BLaER1 (cell line): ENCODE results near the gene MSI2.

Experiments
- H3K27ac ChIP-seq: shearing (Covaris generic); formaldehyde crosslinking; 2 replicates; pipeline ENCODE4 v1.8.1; 2022
- H3K27me3 ChIP-seq: shearing (Covaris generic); formaldehyde crosslinking; 2 replicates; pipeline ENCODE4 v1.8.1; 2022
- H3K36me3 ChIP-seq: shearing (Covaris generic); formaldehyde crosslinking; 2 replicates; pipeline ENCODE4 v1.8.1; 2022
- H3K4me1 ChIP-seq: shearing (Covaris generic); formaldehyde crosslinking; 2 replicates; pipeline ENCODE4 v1.8.1; 2022
- H3K4me2 ChIP-seq: shearing (Covaris generic); formaldehyde crosslinking; 2 replicates; pipeline ENCODE4 v1.8.1; 2022
- H3K4me3 ChIP-seq: shearing (Covaris generic); formaldehyde crosslinking; 2 replicates; pipeline ENCODE4 v1.8.1; 2022
- H3K9ac ChIP-seq: shearing (Covaris generic); formaldehyde crosslinking; 2 replicates; pipeline ENCODE4 v1.8.1; 2022
- H3K9me3 ChIP-seq: shearing (Covaris generic); formaldehyde crosslinking; 2 replicates; pipeline ENCODE4 v1.8.1; 2022
- H4K20me1 ChIP-seq: shearing (Covaris generic); formaldehyde crosslinking; 2 replicates; pipeline ENCODE4 v1.8.1; 2022
- Cebpa-rat ChIP-seq: shearing (Covaris generic); IDR thresholded peaks from 2 replicates; pipeline ENCODE4 v1.8.1; 2022

MSI2 gene

GRCh38 chr17:57370037-57370581, 113.8 kb downstream of the MSI2 start:
- H3K4me1 ChIP-seq = peaks cover 27% of the 10 kb centered on the region
- H4K20me1 ChIP-seq = peaks cover 96% of the 10 kb centered on the region
- no peaks in the 10 kb centered on the region for H3K27me3 ChIP-seq
- H3K9me3 ChIP-seq = peaks cover 36% of the 10 kb centered on the region
- no peak for TF ChIP-seq Cebpa-rat
- H3K27ac ChIP-seq = no peak overlapping the region
- peaks cover 90% of the 10 kb centered on the region for H3K36me3 ChIP-seq
- H3K9ac ChIP-seq = no peak overlapping the region
- no peak overlapping the region for H3K4me2 ChIP-seq
- no peak overlapping the region for H3K4me3 ChIP-seq

DNA sequence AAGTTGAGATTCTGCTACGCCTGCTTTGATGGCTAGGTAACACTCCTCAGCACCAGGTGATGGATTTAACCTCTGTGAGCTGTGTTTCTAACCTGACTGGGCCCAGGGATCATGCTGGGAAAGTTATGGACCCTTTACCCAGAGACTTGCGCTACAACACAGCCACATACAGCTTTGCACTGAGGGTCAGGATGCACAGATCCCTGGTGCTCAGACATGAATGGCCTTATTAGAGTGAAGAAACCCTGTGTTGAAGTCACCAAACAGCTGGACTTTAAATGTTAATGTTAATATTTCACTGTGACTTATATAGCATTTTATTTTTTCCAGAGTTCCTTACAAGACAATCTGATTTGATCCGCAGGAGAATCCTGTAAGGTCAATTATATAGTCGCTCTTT, 114.3 kb downstream of the MSI2 start:
- Histone ChIP-seq H3K4me3 (no peak overlapping the region), H3K27ac (no peak overlapping the region), H3K9ac (no peak overlapping the region), H3K36me3 (peaks cover 90% of the 10 kb centered on the region), H3K9me3 (peaks cover 36% of the 10 kb centered on the region), H4K20me1 (peaks cover 96% of the 10 kb centered on the region), H3K4me1 (peaks cover 23% of the 10 kb centered on the region), H3K4me2 (no peak overlapping the region), H3K27me3 (no peaks in the 10 kb centered on the region)
- no peak for TF ChIP-seq Cebpa-rat

- Histone ChIP-seq H3K4me1 (peaks cover 22% of the 10 kb centered on the region), H3K9ac (no peak overlapping the region), H4K20me1 (peaks cover 96% of the 10 kb centered on the region)
Observed at GRCh38 chr17:57372156-57372555, 115.8 kb downstream of the MSI2 start.

GRCh38 chr17:57373048-57373447, 116.7 kb downstream of the MSI2 start:
- no peak overlapping the region for H3K4me2 ChIP-seq
- no peak overlapping the region for H3K9ac ChIP-seq
- H3K36me3 ChIP-seq = peaks cover 87% of the 10 kb centered on the region

More at GRCh38 chr17:57372156-57372555, 115.8 kb downstream of the MSI2 start:
- H3K4me3 ChIP-seq = no peak overlapping the region
- H3K9me3 ChIP-seq = peaks cover 36% of the 10 kb centered on the region
- no peak overlapping the region for H3K27ac ChIP-seq
- no peaks in the 10 kb centered on the region for H3K27me3 ChIP-seq
- H3K4me2 ChIP-seq = no peak overlapping the region
- no peak for TF ChIP-seq Cebpa-rat
- peaks cover 90% of the 10 kb centered on the region for H3K36me3 ChIP-seq

DNA sequence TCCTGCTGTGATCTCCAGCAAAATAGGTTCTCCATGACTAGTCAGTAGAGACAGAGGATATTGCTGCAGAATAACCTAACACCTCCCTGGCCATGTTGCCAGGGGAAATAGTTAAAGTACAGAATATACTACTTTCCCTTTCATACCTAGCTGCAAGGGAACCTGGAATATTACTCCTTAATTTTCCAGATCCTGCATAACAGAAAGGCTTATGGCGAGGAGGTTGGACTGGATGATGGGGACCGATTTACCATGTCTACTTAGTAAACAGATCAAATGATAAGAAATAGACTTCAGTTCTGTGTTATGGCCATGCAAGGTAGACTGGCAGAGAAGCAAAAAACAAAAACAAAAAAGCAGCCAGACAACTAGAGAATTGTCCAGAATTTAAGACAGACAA, 117.4 kb downstream of the MSI2 start:
- no peak for TF ChIP-seq Cebpa-rat
- Histone ChIP-seq H3K36me3 (peaks cover 92% of the 10 kb centered on the region), H3K9ac (no peak overlapping the region), H3K4me2 (no peak overlapping the region), H3K27ac (no peak overlapping the region), H3K4me1 (peaks cover 31% of the 10 kb centered on the region), H3K9me3 (peaks cover 36% of the 10 kb centered on the region), H4K20me1 (peaks cover 96% of the 10 kb centered on the region), H3K4me3 (no peak overlapping the region), H3K27me3 (no peaks in the 10 kb centered on the region)

More at GRCh38 chr17:57373048-57373447, 116.7 kb downstream of the MSI2 start:
- Histone ChIP-seq H3K4me1 (peaks cover 24% of the 10 kb centered on the region), H3K27me3 (no peaks in the 10 kb centered on the region), H3K4me3 (no peak overlapping the region), H3K27ac (no peak overlapping the region), H4K20me1 (peaks cover 96% of the 10 kb centered on the region), H3K9me3 (peaks cover 36% of the 10 kb centered on the region)
- TF ChIP-seq Cebpa-rat = no peak

DNA sequence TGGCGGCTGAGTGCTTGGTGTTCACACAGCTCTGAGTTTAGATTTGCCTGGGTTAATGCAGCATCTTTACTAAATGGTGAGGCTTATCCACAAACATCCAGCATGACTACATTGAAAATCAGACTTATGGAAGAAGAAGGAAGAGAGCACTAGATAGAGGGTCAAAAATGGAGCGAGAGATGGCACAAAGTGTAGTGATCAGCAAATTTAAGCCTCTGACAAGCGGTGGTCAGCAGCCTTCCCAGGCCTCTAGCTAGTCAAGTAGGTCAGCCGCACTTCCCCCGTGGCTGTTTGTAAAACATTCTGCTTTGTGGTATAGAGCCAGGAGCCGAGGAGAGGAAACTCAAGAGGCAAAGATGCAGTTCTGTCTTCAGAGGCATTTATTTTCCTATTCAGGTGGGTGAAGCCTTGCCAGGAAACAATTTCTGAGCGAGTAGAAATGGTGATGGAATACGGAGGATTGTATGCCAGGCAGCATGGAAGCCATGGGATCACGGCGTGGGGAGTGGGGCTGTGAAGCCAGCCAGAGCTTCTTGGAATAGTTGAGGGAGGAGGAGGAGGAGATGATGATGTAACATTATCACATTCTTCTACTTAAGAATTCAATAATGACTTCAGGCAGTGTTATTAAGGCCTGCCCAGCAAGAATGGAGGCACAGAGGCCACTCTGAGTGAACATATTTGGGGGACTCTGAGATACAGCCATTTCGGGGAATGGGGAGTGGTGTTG, 118.9 kb downstream of the MSI2 start:
- Histone ChIP-seq H4K20me1 (peaks cover 96% of the 10 kb centered on the region), H3K36me3 (peaks cover 88% of the 10 kb centered on the region), H3K4me3 (no peak overlapping the region), H3K27ac (no peak overlapping the region), H3K9me3 (peaks cover 35% of the 10 kb centered on the region), H3K4me1 (peaks cover 40% of the 10 kb centered on the region), H3K27me3 (no peaks in the 10 kb centered on the region), H3K9ac (no peak overlapping the region), H3K4me2 (no peak overlapping the region)
- no peak for TF ChIP-seq Cebpa-rat

- Histone ChIP-seq H3K4me2 (no peak overlapping the region), H4K20me1 (peaks cover 96% of the 10 kb centered on the region), H3K4me3 (no peak overlapping the region), H3K4me1 (peaks cover 40% of the 10 kb centered on the region), H3K27ac (no peak overlapping the region), H3K9me3 (peaks cover 30% of the 10 kb centered on the region), H3K9ac (no peak overlapping the region), H3K27me3 (no peaks in the 10 kb centered on the region), H3K36me3 (peaks cover 88% of the 10 kb centered on the region)
- no peak for TF ChIP-seq Cebpa-rat
Observed at GRCh38 chr17:57375770-57376225, 119.5 kb downstream of the MSI2 start.

DNA sequence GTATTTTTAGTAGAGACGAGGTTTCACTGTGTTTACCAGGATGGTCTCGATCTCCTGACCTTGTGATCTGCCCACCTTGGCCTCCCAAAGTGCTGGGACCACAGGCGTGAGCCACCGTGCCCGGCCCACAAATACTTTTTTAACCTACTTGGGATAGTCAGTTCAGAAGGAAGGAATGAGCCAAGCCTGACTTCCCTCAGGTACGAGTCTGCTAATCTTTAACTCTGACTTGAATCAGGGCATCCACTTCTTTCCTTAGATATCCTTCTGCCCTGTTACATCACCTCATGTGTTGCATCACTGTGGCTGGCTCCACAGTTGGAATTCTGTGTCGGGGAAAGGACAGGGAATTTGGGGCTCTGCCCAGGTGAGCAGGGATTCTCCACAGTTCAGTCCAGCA, 120.8 kb downstream of the MSI2 start:
- peaks cover 40% of the 10 kb centered on the region for H3K4me1 ChIP-seq
- no peak overlapping the region for H3K4me3 ChIP-seq
- no peak for TF ChIP-seq Cebpa-rat
- peaks cover 22% of the 10 kb centered on the region for H3K9me3 ChIP-seq
- H3K27ac ChIP-seq = no peak overlapping the region
- peaks cover 98% of the 10 kb centered on the region for H4K20me1 ChIP-seq
- H3K36me3 ChIP-seq = peaks cover 93% of the 10 kb centered on the region
- H3K27me3 ChIP-seq = no peaks in the 10 kb centered on the region
- peak overlapping the region; percentile 64 for H3K4me2 ChIP-seq
- no peak overlapping the region for H3K9ac ChIP-seq

DNA sequence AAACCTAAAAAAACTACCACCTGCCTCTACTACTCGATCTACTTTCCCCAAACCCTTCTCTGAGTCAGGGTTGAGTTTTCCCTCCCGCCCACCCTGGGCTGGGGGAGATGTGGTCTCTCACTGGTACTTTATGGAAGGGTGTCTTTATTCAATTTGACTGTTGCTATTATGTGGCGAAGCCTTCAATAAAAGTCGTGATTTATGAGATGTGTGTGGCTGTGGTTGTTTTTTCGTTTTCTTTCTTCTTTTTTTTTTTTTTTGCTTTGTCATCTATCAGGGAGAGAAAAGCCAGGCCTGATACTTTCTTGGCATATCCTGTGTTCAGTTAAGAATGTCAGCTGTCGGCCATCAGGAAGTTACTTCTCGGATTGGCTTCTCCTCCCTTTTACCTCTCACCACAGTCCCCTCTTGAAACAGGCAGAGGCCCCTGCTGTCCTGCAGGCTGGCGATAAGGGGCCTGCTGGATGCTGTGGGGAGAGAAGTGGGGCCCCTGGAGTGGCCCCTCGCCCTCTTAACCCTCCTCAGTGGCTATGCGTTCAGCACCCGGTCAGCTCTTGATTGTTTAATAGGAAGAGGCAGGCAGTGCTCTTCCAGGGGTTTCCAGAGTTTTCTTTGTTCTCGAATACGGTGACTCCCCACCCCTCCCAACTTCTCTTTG, 123.0 kb downstream of the MSI2 start:
- no peak overlapping the region for H3K4me3 ChIP-seq
- H3K27me3 ChIP-seq = no peaks in the 10 kb centered on the region
- no peak overlapping the region; the same call in 1 of the 2 replicates for H3K9ac ChIP-seq
- peaks cover 40% of the 10 kb centered on the region for H3K4me1 ChIP-seq
- no peak for TF ChIP-seq Cebpa-rat
- H3K4me2 ChIP-seq = peak overlapping the region; percentile 64
- peaks cover 99% of the 10 kb centered on the region for H4K20me1 ChIP-seq
- H3K27ac ChIP-seq = peak overlapping the region; percentile 68
- H3K9me3 ChIP-seq = peaks cover 21% of the 10 kb centered on the region
- peaks cover 93% of the 10 kb centered on the region for H3K36me3 ChIP-seq
